Natural killer cell (primary cell): ENCODE measurements around the gene TMEM54. TPM values are rescaled to one million over a fixed set of nuclear protein-coding genes. Genes with fewer than 3 reads are reported as not detected.

Source experiments
- ATAC-seq, 3 donors: fragments of 150-1000 bp in 2 of 3; fragments of 200-7000 bp in 1 of 3; cut with Tn5 transposase; 1 replicate in 1 of 3; 2 replicates in 2 of 3; pipeline ENCODE4 v1.10.0; 2021; ENCODE audit warnings: mild to moderate bottlenecking in 2 of 3, moderate library complexity in 2 of 3
- DNase-seq, 2 donors: peaks; one replicate each; pipeline versions ENCODE4 v3.0.0 to v3.0.0-alpha.2; 2013 to 2021; ENCODE audit warnings: mixed read lengths in 1 of 2
- H3K27ac ChIP-seq: one replicate; pipeline ENCODE4 v1.5.1; 2013; ENCODE audit warnings: mild to moderate bottlenecking, low read length
- H3K27me3 ChIP-seq: one replicate; pipeline ENCODE4 v1.6.1; 2013; ENCODE audit warnings: low read length; ENCODE audit not compliant: control insufficient read depth, insufficient read depth
- H3K36me3 ChIP-seq: one replicate; pipeline ENCODE4 v1.6.1; 2013; ENCODE audit warnings: low read length; ENCODE audit not compliant: control insufficient read depth, insufficient read depth
- H3K4me1 ChIP-seq: one replicate; pipeline ENCODE4 v1.6.1; 2013; ENCODE audit warnings: low read length; ENCODE audit not compliant: control insufficient read depth, insufficient read depth
- H3K4me3 ChIP-seq: one replicate; pipeline ENCODE4 v1.5.1; 2013; ENCODE audit warnings: low read length
- H3K9me3 ChIP-seq: one replicate; pipeline ENCODE4 v1.6.1; 2013; ENCODE audit warnings: low read length; ENCODE audit not compliant: control insufficient read depth, insufficient read depth
- H3K27ac Mint-ChIP-seq, 2 donors: one replicate each; pipeline ENCODE4 v1.8.0; 2022; ENCODE audit warnings: mild to moderate bottlenecking in 2 of 2, mixed read lengths in 2 of 2, moderate library complexity in 1 of 2
- H3K27me3 Mint-ChIP-seq, 2 donors: one replicate each; pipeline ENCODE4 v1.8.0; 2022; ENCODE audit warnings: low read depth in 2 of 2, mixed read lengths in 2 of 2
- H3K36me3 Mint-ChIP-seq: one replicate; pipeline ENCODE4 v1.8.0; 2022; ENCODE audit warnings: mixed read lengths
- H3K4me1 Mint-ChIP-seq, 2 donors: one replicate each; pipeline ENCODE4 v1.8.0; 2022; ENCODE audit warnings: mixed read lengths in 2 of 2
- H3K4me3 Mint-ChIP-seq: one replicate; pipeline ENCODE4 v1.8.0; 2022; ENCODE audit warnings: mild to moderate bottlenecking, moderate library complexity, mixed read lengths
- H3K9me3 Mint-ChIP-seq, 2 donors: one replicate each; pipeline ENCODE4 v1.8.0; 2022; ENCODE audit warnings: mixed read lengths in 2 of 2
- CTCF ChIP-seq: fragments of 200-600 bp; IDR thresholded peaks from one replicate; pipeline ENCODE4 v1.8.0; 2022; ENCODE audit warnings: antibody characterized with exemption
- WGBS: methylation state at CpG from one replicate; pipeline ENCODE4 v1.1.7; 2013; ENCODE audit warnings: missing lambda C conversion rate; ENCODE audit not compliant: insufficient coverage; 5-methylcytosine and 5-hydroxymethylcytosine counted together
- intact Hi-C: fragments of 100-400 bp; cut with micrococcal nuclease; formaldehyde crosslinking; loops from one replicate; pipeline ENCODE4 v1.14.2; 2022
- total RNA-seq, 4 donors: library from RNA; stranded (reverse); fragments of 120-200 nt in 1 of 4; gene quantifications; one replicate each; pipeline versions ENCODE4 v1.2.3 to v1.2.4, GENCODE V29; 2013 to 2022

Gene TMEM54
- total RNA-seq, 3 donors from 2014 or later (not counting 1 experiment from before 2014, with no cell fraction given), result not detected

- Histone ChIP-seq H3K27ac (no peak overlapping the region), H3K4me1 (no peaks in the 10 kb centered on the region), H3K4me3 (no peak overlapping the region), H3K27me3 (no peaks in the 10 kb centered on the region), H3K9me3 (no peaks in the 10 kb centered on the region), H3K36me3 (peaks cover 28% of the 10 kb centered on the region)
- Mint-ChIP-seq H3K4me3 (no peak overlapping the region), H3K36me3 (peaks cover 12% of the 10 kb centered on the region), H3K4me1 (peaks cover 0 to 6% of the 10 kb centered on the region in 2 donors), H3K9me3 (no peaks in the 10 kb centered on the region), H3K27me3 (no peaks in the 10 kb centered on the region), H3K27ac (peak overlapping the region in 1 of 2 donors; percentile 50)
- no peak for TF ChIP-seq CTCF
- 100% methylated on average over 4 of the region's 4 CpGs for WGBS
- intact Hi-C loops, result no loop called here
- DNase-seq (no peak), ATAC-seq (no peak)
Observed at GRCh38 chr1:32863218-32863880, 37.8 kb downstream of the TMEM54 start.

GRCh38 chr1:32861904-32862695, 39.1 kb downstream of the TMEM54 start:
- peaks cover 0 to 6% of the 10 kb centered on the region in 2 donors for H3K4me1 Mint-ChIP-seq
- no peak for TF ChIP-seq CTCF
- 92% methylated on average over 3 of the region's 3 CpGs for WGBS
- no peak overlapping the region for H3K27ac ChIP-seq
- peaks cover 40% of the 10 kb centered on the region for H3K36me3 ChIP-seq
- no peak for DNase-seq
- H3K4me3 ChIP-seq, result no peak overlapping the region
- no peaks in the 10 kb centered on the region for H3K4me1 ChIP-seq
- H3K27ac Mint-ChIP-seq, result peak overlapping the region in 1 of 2 donors; percentile 50
- H3K36me3 Mint-ChIP-seq, result peaks cover 12% of the 10 kb centered on the region
- no peaks in the 10 kb centered on the region for H3K9me3 ChIP-seq
- intact Hi-C loops, result no loop called here
- no peak overlapping the region for H3K4me3 Mint-ChIP-seq
- no peaks in the 10 kb centered on the region for H3K9me3 Mint-ChIP-seq
- H3K27me3 ChIP-seq, result no peaks in the 10 kb centered on the region
- no peak for ATAC-seq
- no peaks in the 10 kb centered on the region for H3K27me3 Mint-ChIP-seq

GRCh38 chr1:32860566-32860965, 40.6 kb downstream of the TMEM54 start:
- Mint-ChIP-seq H3K9me3 (no peaks in the 10 kb centered on the region), H3K4me3 (no peak overlapping the region), H3K27ac (no peak overlapping the region), H3K27me3 (no peaks in the 10 kb centered on the region), H3K4me1 (peaks cover 0 to 6% of the 10 kb centered on the region in 2 donors), H3K36me3 (peaks cover 12% of the 10 kb centered on the region)
- no peak for ATAC-seq
- no peaks in the 10 kb centered on the region for H3K27me3 ChIP-seq
- no peak for TF ChIP-seq CTCF
- no peaks in the 10 kb centered on the region for H3K4me1 ChIP-seq
- intact Hi-C loops, result no loop called here
- H3K36me3 ChIP-seq, result peaks cover 53% of the 10 kb centered on the region
- no peak for DNase-seq
- no peak overlapping the region for H3K4me3 ChIP-seq
- H3K9me3 ChIP-seq, result no peaks in the 10 kb centered on the region
- H3K27ac ChIP-seq, result no peak overlapping the region
